Measurements from ENCODE around the gene CHCHD3.
"Not testable (repeated sequence)": the region's sequence is repeated elsewhere in the genome, so short reads cannot be mapped to it uniquely, and the experiment has no call there.

The CHCHD3 gene

DNA sequence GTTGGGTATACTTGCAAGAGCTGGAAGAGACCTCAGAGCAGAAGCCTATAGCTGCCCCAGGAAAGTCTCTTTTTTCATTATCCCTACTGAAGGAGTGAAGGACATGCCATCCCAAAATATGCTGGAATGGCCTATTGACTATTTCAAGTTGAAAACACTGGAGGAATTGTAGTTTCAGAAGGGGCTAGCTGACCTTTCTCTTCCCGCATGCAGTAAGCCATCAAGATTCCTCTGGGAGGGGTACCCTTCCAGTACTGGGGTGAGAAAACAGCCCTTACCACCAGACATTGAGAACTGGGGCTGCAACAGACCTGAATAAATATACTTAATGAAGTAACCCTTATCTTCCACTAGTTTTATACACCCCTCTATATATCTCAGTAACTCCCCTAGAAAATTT, 41.7 kb downstream of the CHCHD3 start:
- H3K4me3 ChIP-seq (ENCODE audit: low read depth, low read length): no peak overlapping the region
- TF ChIP-seq, protein P1, sequence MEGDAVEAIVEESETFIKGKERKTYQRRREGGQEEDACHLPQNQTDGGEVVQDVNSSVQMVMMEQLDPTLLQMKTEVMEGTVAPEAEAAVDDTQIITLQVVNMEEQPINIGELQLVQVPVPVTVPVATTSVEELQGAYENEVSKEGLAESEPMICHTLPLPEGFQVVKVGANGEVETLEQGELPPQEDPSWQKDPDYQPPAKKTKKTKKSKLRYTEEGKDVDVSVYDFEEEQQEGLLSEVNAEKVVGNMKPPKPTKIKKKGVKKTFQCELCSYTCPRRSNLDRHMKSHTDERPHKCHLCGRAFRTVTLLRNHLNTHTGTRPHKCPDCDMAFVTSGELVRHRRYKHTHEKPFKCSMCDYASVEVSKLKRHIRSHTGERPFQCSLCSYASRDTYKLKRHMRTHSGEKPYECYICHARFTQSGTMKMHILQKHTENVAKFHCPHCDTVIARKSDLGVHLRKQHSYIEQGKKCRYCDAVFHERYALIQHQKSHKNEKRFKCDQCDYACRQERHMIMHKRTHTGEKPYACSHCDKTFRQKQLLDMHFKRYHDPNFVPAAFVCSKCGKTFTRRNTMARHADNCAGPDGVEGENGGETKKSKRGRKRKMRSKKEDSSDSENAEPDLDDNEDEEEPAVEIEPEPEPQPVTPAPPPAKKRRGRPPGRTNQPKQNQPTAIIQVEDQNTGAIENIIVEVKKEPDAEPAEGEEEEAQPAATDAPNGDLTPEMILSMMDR (IDR thresholded peaks at IDR 0.05; ENCODE audit: low read depth, low read length, missing control alignments): no peak
- DNase-seq (ENCODE audit: low read depth): no peak
- in situ Hi-C loops (cut with HindIII; ENCODE audit: low sequenced_read_pairs): no loop called here

DNA sequence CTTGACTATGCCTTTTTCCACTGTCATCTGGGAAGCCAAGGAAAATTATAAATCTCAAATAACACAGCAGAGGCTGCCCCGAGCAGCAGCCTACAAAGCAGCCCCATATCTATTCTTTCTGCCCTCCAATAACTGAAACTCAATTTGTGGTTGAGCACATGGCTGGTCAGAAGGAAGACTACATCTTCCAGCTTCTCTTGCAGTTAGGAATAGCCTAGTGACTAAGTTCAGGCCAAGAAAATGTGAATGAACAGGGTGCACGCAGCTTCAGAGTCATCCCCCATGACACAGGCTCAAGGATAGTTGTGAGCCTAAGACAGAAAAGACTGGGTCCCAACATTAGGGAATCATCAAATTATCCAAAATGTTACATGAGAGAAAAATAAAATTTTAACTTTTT, 42.3 kb downstream of the CHCHD3 start:
- no peak overlapping the region for H3K4me3 ChIP-seq (ENCODE audit: low read depth, low read length)
- TF ChIP-seq, protein P1 (IDR thresholded peaks at IDR 0.05; ENCODE audit: low read depth, low read length, missing control alignments): no peak
- DNase-seq (ENCODE audit: low read depth): no peak
- in situ Hi-C loops (cut with HindIII; ENCODE audit: low sequenced_read_pairs): no loop called here

DNA sequence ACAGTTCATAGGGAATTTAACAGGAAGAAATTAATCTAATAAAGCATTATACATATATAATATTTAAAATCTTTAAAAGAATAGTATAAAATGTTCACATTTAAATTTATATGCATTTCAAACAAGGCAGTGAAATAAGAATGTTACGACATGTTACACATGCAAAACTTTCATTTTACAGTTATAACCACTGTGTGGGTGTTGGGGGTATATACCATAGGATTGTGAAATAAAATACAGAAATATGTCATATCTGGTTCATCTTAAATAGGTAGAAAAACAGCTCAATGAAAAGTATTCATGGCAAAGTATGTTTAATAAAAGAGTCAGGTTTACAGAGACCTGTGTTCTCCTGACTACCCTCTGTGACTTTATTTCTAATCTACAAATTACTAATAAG, 45.6 kb downstream of the CHCHD3 start:
- no peak overlapping the region for H3K4me3 ChIP-seq (ENCODE audit: low read depth, low read length)
- TF ChIP-seq, protein P1 (IDR thresholded peaks at IDR 0.05; ENCODE audit: low read depth, low read length, missing control alignments): no peak
- no peak for DNase-seq (ENCODE audit: low read depth)
- in situ Hi-C loops (cut with HindIII; ENCODE audit: low sequenced_read_pairs): no loop called here

DNA sequence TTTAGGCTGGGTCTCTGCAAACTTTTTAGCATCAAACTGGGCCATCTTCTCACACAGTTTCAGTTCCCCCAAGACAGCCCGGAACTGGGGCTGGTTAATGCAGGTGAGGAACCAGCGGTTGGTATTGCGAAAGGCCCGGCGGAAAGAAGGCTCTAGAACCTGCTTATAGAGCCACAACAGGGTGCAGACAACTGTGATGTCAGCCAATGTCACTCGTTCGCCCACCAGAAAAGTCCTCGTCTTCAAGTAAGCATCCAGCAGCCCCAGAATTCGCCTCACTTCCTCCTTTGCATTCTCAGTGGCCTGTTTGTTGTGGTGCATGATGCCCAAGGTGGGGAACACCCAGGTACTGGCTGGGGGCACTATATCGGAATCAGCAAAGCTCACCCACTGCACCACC, 46.6 kb downstream of the CHCHD3 start:
- H3K4me3 ChIP-seq (ENCODE audit: low read depth, low read length); DNase-seq (ENCODE audit: low read depth); in situ Hi-C loops (cut with HindIII; ENCODE audit: low sequenced_read_pairs): not testable (repeated sequence)

DNA sequence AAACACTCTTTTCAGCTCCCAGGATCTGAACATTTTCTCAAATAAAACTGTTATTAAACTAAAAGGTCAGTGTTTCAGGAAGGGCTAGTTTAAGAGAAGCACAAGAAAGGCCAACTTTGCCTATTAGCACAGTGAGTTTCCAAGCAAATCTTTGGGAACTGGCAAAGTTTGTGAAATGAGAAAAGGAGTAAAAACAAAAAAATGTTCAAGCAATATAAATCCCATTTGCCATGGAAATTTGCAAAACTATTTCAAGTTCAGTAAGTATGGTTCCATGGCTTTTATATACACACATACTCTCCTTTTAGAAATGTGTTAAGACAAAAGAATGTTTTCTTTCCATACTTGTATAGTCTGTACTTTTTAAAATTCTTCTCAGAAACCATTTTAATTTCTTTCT, 51.5 kb downstream of the CHCHD3 start:
- no peak overlapping the region for H3K4me3 ChIP-seq (ENCODE audit: low read depth, low read length)
- TF ChIP-seq, protein P1 (IDR thresholded peaks at IDR 0.05; ENCODE audit: low read depth, low read length, missing control alignments): no peak
- DNase-seq (ENCODE audit: low read depth): no peak
- in situ Hi-C loops (cut with HindIII; ENCODE audit: low sequenced_read_pairs): no loop called here

DNA sequence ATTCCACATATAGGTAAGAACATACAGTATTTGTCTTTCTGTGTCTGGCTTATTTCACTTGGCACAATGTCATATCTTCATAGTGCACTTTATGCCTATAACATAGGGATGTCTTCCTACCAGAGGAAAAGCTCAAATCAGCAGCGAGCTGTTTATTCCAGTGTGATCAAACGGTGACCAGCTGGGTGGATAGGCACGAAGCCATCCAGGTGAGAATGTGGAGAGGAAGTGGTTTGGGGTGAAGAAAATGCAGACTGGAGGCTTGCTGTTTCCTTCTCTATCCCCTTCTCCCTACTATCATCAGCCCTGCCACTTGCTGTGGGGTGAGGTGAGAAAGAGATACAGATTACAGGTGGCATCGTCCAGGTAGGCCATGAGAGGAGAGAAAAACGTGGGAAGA, 52.4 kb downstream of the CHCHD3 start:
- TF ChIP-seq, protein P1 (IDR thresholded peaks at IDR 0.05; ENCODE audit: low read depth, low read length, missing control alignments): no peak
- H3K4me3 ChIP-seq (ENCODE audit: low read depth, low read length): no peak overlapping the region
- no peak for DNase-seq (ENCODE audit: low read depth)
- in situ Hi-C loops (cut with HindIII; ENCODE audit: low sequenced_read_pairs): no loop called here

DNA sequence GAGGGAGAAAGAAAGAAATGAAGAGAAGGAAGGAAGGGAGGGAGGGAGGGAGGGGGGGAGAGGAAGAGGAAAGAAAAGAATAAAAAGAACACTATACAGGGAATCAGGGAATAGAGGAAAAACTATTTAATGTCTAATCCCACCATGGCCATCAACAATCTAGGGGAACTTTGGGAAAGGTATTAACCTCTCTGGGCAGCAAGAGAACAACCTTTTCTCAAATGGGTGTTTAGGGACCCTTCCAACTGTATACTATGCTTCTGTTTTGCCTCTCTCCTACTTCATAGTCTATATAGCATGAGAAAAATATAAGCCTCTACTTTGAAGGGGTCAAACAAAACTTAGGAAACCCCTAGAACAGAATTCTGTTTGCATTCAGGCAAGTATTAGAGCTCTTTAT, 54.5 kb downstream of the CHCHD3 start:
- no peak for DNase-seq (ENCODE audit: low read depth)
- TF ChIP-seq, protein P1 (IDR thresholded peaks at IDR 0.05; ENCODE audit: low read depth, low read length, missing control alignments): no peak
- in situ Hi-C loops (cut with HindIII; ENCODE audit: low sequenced_read_pairs): no loop called here
- H3K4me3 ChIP-seq (ENCODE audit: low read depth, low read length): no peak overlapping the region

Data from astrocyte of the cerebellum (primary cell).